NCI-H128 (cell line): ENCODE results near the gene HERC5.
"Not testable (repeated sequence)": the region's sequence is repeated elsewhere in the genome, so short reads cannot be mapped to it uniquely, and the experiment has no call there.

Experiments
- DNase-seq: peaks from one replicate; lab custom pipeline; 2025; ENCODE audit not compliant: unreplicated experiment; lab: John Stamatoyannopoulos, UW

The HERC5 gene

DNA sequence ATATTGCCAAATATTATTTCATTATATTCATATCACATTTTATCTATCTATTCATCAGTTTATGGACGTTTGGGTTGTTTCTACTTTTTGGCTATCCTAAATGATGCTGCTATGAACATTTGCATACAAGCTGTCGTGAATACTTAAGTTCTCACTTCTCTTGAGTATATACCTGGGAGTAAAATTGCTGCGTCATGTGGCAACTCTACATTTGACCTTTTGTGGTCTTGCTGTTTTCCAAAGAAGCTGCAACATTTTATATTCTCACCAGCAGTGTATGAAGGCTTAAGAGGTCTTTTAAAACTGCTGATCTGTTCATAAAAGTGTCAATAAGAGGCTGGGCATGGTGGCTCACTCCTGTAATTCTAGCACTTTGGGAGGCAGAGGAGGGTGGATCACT lies 60.9 kb downstream of the HERC5 start:
- DNase-seq = no peak

DNA sequence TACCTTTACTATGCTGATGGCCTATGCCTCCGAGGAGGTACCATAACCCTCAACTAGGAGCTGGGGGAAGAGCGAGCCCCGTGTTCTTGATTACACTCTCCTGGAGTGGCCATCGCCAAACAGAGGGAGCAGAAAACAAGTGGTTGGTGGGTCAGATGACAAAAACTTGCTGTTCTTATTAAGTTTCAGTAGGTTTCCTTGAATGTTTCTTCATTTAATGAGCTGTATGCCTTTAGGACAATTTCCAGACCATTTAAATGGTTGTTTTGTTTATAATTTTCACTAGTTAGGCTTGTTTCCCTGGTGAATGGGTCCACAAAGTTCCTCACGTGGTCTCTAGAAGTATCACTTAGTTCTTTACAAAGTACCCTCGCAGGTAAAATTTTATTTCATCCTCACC lies 62.0 kb downstream of the HERC5 start:
- no peak for DNase-seq

DNA sequence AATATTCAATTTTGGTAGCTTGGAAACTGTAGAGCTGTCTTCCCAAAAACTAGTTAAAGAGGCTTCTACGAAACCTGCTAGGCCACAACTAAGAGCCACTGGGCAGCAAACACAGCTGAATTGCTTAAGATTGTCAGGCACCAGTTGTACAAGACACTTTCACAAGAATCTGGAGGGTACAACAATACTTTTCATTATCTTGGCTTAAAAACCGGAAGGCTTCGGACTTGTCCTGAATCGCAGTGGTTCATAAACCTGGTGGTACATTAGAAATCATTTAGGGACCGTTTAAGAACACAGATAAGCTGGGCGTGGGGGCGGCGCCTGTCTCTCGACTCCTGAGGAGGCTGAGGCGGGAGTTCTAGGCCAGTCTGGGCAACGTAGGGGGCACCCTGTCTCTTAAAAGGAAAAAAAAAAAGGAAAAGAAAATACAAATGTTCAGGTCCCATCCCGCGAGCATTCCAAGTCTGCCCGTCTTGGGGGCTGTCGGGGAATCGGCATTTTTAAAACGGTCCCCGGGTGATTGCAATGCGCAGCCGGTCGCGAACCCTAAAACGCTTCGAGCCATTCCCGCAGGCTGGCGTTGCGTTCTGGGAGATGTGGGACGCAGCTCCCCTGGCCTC lies 65.9 kb downstream of the HERC5 start:
- DNase-seq = no peak

DNA sequence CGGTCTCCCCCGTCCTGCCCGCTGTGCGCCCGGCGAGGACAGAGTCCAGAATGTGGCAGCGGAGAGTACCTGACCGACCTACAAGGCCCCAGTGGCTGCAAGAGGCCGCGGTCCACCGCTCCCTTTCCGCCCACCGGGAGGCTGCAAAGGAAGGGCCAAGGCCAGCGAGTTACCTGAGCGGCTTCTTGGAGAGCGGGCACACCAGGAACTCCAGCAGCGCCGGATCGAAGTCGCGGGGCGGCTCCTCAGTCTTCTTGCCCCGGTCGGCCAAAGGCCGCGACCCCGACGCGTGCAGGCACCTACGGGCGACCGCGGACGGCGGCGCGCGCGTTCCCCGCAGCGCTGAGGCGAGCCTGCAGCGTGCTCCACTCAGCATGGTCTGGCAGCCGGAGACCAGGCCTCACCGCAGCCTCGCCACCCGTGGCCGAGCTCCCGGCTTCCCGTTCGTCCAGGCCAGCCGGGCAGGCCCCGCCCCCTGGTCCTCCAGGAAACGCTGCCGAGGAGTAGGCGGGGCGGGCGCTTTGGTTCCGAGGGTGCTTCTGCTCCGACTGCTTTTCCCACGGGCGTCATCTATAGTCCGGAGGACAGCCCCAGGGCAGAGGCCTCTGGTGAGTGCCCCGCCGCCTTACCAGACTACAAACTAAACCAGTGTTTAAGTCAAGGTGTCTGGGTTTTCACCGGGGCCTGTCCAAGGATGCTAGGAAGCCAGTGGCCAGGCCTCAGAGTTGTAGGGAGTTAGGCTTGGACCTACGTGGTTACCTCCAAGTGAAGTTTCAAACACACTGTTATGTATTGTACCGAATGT lies 66.6 kb downstream of the HERC5 start, which contains the start of gene PYURF:
Gene PYURF (minus strand): TSS at position 452 of the 805 bp plus-strand sequence. CDS start 76 bp downstream, at position 376.
- DNase-seq = peak; percentile 75

DNA sequence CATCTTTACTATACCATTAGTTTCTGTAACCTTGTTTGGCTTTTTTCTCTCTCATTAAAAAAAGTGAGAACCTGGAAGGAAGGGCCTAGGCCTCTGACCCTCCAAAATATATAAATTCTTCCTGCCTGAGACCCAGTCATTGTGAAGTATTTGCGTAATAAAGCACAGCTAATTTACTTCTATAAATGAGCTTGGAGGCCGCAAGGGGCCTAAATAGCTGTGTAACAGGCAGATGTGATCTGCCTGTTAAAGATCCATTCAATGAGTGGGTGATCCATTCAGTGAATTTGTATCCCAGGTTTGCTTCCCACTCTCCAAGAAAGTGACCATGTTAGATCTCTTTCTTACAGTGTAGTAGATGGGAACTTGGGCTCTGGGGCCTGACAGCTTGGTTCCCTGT lies 67.3 kb downstream of the HERC5 start:
- no peak for DNase-seq

DNA sequence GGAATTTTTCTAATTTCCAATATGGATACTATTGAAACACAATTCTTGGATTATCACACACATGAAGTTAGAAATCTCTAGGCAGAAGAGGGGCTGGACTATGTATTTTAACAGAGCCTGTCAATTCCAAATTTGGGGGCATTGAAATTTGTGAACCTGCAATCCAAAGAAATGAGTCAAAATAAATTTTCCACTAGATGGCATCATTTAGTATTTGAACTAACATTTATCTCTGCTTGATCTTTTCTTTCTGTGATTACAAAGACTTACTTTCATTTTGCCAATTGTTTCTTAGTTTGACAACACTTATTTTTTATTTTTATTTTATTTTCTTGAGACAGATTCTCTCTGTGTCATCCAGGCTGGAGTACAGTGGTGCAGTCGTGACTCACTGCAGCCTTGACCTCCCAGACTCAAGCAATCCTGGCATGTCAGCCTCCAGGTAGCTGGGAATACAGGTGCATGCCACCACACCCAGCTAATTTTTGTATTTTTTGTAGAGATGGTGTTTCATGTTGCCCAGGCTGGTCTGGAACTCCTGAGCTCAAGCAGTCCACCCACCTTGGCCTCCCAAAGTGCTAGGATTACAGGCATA lies 69.4 kb downstream of the HERC5 start:
- DNase-seq = no peak

DNA sequence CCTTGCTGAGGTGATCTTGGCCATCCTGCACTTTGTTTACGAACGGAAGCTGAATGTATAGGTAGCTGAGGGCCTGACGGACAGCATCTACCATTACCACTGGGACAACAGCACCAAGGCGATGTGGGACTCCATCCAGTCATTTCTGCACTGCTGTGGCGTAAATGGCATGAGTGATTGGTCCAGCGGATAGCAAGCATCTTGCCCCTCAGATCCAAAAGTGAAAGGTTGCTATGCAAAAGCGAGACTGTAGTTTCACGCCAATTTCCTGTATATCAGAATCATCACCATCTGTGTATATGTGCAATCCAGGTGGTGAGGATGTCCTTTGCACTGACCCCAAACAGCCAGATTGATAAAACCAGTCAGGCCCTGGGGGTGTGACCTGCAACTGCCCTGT lies 70.9 kb downstream of the HERC5 start:
- no peak for DNase-seq

DNA sequence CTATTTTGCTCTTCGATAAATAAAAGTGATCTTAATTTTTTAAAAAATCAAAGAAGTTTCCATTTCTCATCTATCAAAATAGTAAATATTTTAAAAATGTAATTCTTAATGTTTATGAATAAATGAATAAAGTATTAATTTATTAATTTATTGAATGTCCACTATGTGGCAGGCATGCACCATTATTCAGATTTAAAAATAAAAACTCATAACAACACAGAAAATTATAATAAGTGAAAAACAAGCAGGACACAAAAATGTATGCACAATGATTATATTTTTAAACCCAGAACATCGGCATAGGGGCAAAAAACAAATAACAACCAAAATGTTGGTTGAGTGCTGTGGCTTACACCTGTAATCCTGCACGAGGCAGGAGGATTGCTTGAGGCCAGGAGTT lies 71.9 kb downstream of the HERC5 start:
- DNase-seq = no peak

DNA sequence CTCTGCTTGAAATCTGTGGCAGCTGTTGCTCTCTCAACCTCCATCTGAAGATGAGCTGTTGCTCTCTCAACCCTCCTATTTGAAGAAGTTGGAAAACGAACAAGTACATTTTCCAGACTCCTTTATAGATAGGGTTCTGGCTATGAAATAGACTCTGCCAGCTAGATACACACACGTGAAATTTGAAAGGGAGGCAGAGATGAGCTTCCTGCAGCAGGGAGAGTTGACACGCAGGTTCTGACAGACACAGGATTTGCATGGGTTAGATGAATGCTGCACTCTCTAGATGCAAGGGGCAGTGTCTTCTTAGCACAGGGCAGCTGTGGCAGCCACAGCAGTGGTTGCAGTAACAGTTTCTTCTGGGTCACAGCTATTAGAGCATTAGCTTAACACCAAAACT lies 74.6 kb downstream of the HERC5 start:
- no peak for DNase-seq

DNA sequence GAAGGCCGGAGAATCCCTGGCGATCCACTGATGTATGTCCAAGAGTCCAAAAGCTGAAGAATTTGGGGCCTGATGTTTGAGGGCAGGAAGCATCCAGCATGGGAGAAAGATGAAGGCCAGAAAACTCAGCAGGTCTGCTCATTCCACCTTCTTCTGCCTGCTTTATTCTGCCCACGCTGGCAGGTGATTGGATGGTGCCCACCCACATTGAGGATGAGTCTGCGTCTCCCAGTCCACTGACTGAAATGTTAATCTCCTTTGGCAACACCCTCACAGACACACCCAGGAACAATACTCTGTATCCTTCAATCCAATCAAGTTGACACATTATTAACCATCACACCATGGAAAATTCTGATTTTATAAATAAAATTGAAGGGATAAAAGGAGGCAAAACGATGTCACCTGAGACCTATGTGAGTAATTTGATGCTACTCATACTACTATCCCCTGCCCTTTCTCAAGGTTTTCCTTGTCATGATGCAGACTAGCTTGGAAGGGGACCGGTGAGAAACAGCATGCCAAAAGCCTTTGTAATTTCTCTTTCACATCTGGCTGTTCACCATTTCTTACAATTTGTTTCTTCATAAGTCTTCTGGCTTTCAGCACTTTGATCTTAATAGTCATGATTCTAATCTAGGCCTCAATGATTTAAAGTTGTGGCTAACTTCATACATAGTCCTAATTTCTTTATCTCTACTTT lies 76.3 kb downstream of the HERC5 start:
- DNase-seq = no peak

DNA sequence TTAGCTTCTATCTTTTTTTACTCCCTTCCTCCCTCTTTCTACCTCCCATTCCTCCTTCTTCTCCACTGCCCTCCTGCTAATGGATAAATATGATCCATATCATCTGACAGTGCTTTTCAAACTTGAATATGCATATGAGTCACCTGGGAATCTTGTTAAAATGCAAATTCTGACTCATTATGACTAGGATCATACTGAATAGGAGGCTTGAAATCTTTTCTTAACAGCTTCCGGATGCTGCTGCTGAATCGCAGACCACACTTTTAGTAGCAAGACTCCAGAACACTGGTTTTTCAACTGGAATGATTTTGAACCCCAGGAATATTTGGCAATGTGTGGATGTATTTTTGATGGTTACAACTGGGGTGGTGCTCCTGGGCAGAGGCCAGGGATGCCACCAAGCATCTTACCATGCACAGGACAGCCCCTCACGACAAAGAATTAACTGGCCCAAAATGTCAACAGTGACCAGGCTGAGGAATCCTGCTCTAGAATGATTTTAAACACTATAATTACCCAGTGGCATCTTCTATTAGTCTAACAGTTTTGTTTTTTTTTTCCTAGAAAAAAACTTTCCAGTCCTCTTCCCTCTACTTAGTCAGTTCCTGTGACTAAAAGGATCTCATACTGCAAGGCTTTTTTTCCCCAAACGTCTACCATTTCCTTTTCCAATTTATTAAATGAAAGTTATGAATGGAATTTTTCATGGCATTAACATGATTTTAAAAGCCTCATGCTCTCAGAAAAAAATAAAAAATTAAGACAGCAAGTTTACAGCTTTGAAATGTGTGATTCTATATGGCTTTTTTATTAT lies 77.2 kb downstream of the HERC5 start:
- no peak for DNase-seq

DNA sequence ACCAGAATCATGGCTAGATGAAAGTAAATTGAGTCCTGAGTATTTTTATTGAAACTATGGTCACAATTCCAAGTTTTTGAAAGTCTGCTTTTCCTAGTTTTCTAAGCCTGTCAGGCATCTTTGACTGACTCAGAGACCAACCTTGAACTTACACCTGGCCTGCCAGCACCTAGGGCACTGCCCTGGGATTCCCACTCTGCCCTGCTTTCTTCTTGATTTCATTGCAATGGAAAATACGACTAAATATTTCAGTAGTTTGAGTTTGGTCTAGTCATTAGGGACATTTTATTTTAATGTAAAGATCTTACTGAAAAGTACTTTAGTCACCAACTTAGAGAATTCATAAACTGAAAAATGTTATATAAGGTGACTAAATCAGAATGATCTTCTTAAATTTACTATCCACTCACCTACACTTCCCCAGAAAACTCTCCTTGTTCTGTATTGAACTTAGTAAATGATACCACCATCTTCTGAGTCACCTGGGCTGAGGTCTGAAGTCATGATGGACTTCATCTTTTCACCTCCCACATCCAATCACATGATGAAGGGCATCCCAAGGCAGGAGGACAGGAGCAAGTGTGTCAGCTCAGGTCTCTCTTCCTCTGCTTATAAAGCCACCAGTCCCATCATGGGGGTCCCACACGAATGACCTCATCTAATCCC lies 78.3 kb downstream of the HERC5 start:
- no peak for DNase-seq

DNA sequence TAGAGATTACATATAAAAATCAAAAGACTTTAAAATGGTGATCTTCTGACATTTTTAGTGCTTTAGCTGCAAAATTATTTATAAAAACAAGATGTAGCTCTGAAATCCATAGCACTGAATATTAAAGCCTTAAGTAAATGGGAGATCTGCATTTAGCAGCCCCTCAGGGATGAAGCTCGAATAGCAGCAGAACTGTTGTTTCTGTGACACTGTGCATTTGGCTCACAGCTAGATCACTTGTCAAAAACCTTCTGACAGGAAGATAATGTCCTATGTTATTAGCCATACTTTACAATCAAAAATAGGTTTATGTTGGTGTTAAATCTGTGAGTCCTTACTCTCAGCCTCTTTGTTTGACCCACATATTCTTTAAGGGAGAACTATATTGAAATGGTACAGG lies 80.8 kb downstream of the HERC5 start:
- no peak for DNase-seq

DNA sequence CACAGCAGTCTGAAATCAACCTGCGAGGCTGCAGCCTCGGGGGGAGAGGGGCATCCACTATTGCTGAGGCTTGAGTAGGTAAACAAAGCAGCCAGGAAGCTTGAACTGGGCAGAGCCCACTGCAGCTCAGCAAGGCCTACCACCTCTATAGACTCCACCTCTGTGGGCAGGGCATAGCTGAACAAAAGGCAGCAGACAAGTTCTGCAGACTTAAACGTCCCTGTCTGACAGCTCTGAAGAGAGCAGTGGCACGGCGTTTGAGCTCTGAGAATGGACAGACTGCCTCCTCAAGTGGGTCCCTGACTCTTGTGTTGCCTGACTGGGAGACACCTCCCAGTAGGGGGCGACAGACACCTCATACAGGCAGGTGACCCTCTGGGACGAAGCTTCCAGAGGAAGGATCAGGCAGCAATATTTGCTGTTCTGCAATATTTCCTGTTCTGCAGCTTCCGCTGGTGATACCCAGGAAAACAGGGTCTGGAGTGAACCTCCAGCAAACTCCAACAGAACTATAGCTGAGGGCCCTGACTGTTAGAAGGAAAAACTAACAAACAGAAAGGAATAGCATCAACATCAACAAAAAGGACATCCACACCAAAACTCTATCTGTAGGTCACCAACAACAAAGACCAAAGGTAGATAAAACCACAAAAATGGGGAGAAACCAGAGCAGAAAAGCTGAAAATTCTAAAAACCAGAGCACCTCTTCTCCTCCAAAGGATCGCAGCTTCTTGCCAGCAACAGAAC lies 82.6 kb downstream of the HERC5 start:
- DNase-seq = not testable (repeated sequence)

DNA sequence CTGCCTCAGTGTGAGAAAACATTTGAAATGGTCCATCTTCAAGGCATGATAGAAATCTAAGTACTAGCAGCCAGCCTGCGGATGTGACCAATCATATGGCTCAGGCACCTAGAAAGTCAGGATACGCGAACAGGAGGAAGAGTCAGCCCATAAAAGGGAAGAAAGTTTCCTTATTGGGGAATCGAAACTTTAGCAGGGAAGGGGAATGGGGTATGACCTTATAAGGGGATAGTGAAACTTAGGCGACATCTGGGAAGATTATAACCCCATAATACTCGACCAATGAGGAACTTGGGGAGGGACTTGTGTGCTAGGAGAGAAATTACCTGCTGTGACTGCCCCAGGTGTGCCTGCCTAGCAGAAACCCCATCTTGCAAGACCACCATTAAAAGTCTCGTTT lies 92.9 kb downstream of the HERC5 start:
- DNase-seq = no peak
